ENCODE results near the gene STPG1.

DNA sequence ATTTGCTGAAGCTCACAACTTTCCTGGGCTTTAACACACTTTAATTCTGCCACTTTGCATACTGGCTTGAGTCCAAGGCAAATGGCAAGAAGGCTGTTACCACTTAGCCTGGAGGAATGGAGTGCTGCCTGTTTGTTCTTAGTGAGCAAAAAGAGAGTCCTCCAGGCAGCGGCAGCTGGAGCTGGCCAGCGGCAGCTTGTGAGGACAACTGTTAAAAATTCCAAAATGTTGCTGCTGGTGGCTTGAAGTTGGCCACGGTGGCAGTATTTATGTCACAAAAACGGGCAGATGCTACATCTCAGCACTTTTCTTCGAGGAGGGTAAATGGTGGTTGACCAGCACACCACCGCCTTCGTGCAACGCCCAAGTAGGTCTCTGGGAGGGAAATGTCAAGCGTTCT, 27.3 kb downstream of the STPG1 start:
- TF ChIP-seq, protein P1, sequence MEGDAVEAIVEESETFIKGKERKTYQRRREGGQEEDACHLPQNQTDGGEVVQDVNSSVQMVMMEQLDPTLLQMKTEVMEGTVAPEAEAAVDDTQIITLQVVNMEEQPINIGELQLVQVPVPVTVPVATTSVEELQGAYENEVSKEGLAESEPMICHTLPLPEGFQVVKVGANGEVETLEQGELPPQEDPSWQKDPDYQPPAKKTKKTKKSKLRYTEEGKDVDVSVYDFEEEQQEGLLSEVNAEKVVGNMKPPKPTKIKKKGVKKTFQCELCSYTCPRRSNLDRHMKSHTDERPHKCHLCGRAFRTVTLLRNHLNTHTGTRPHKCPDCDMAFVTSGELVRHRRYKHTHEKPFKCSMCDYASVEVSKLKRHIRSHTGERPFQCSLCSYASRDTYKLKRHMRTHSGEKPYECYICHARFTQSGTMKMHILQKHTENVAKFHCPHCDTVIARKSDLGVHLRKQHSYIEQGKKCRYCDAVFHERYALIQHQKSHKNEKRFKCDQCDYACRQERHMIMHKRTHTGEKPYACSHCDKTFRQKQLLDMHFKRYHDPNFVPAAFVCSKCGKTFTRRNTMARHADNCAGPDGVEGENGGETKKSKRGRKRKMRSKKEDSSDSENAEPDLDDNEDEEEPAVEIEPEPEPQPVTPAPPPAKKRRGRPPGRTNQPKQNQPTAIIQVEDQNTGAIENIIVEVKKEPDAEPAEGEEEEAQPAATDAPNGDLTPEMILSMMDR (IDR thresholded peaks at IDR 0.05; ENCODE audit: insufficient read depth, low read depth, low read length), result no peak
- no peak for TF ChIP-seq EZH2 (IDR thresholded peaks at IDR 0.05; ENCODE audit: insufficient read depth, low read length)

Measured in astrocyte (in vitro differentiated cells and primary cell).